Sigmoid colon (tissue), 4 donors: Measurements from ENCODE around the gene AVPR2.

ENCODE experiments used
- CTCF ChIP-seq, 4 experiments: fragments of 450-650 bp in 3 of 4; fragments of 200-600 bp in 1 of 4; IDR thresholded peaks; one replicate each; pipeline ENCODE4 v1.5.1; 2016 to 2019; ENCODE audit warnings: antibody characterized with exemption in 4 of 4, mild to moderate bottlenecking in 3 of 4, moderate library complexity in 2 of 4
- POLR2AphosphoS5 ChIP-seq, 4 donors: sonication (generic); formaldehyde crosslinking; IDR thresholded peaks; one replicate each; pipeline ENCODE4 v1.6.1; 2017; ENCODE audit warnings: antibody characterized with exemption in 4 of 4

GRCh38 chrX:153878969-153879653 is 25.4 kb upstream of the AVPR2 start:
- TF ChIP-seq POLR2AphosphoS5 (IDR thresholded peaks at IDR 0.05) (no peak), CTCF (IDR thresholded peaks at IDR 0.05) (no peak)
